Measurements from ENCODE around the gene EEF1G. TPM values are rescaled to one million over a fixed set of nuclear protein-coding genes. Genes with fewer than 3 reads are reported as not detected.

EEF1G gene
- total and polyA plus RNA-seq, 2 of the 13 experiments (the other 11 are each of a cell fraction or from before 2014, with no cell fraction given): 1,787 to 2,144 TPM

GRCh38 chr11:62566247-62566646 lies 7.4 kb downstream of the EEF1G start:
- intact Hi-C loops (cut with micrococcal nuclease; ENCODE audit: unreplicated experiment) (no loop called here), in situ Hi-C loops (cut with HindIII; ENCODE audit: extremely low pct_ligation_motif_present, low pct_unique_long_range_greater_than_20kb) (no loop called here)
- DNase-seq (ENCODE audit: low spot score) (no peak), ATAC-seq (peak; percentile 21; the same call in 2 of the 3 replicates), FAIRE-seq (no peak)
- WGBS (ENCODE audit: low lambda C conversion rate): 95% methylated on average over 8 of the region's 8 CpGs
- no peaks in the 10 kb centered on the region for H3K27me3 ChIP-seq (ENCODE audit: control insufficient read depth in 1 of 2, insufficient read depth in 2 of 2, low read length in 2 of 2)
- CTCF ChIA-PET (ENCODE audit: low intra/inter-chr PET ratio, low total read pairs): no interaction called here
- POLR2A ChIA-PET: interaction anchor here (1.1 to 2.2 kb wide), 3 partner anchors 8 to 99 kb away, joined by 3 to 18 read pairs (median 15); partner anchors contain the start of genes C11orf98, CSKMT, EEF1G and TUT1
- H3K36me3 ChIP-seq (replicated peaks in 1 of 2; ENCODE audit: control insufficient read depth in 1 of 2, insufficient read depth in 2 of 2, low read length in 2 of 2): peaks cover 10 to 74% of the 10 kb centered on the region in 2 experiments
- no peak overlapping the region for H3K4me2 ChIP-seq (ENCODE audit: low read depth, low read length)
- peak; percentile 74 for TF ChIP-seq ZBTB33 (CRISPR knock-in tag; IDR thresholded peaks at IDR 0.05)
- peak in 1 of 2 experiments; percentile 16; a peak in 1 of 4 replicates for TF ChIP-seq MAFK (conservative IDR thresholded peaks at IDR 0.05 in 1 of 2, IDR thresholded peaks at IDR 0.05 in 1 of 2; ENCODE audit: low read length in 2 of 2)
- no peak for TF ChIP-seq ZNF720 (CRISPR knock-in tag; IDR thresholded peaks at IDR 0.05)
- TF ChIP-seq ZNF281 (CRISPR knock-in tag; IDR thresholded peaks at IDR 0.05; ENCODE audit: borderline replicate concordance): no peak
- 0 out of 2 replicates have a peak, but pooled peaks have one; percentile 5 for TF ChIP-seq MAFF (IDR thresholded peaks at IDR 0.05; ENCODE audit: low read depth, low read length)
- no peaks in the 10 kb centered on the region for H3K9me3 ChIP-seq (ENCODE audit: low read length)
- H2AFZ ChIP-seq (ENCODE audit: low read length): no peak overlapping the region
- peaks cover 83% of the 10 kb centered on the region for H3K4me1 ChIP-seq (ENCODE audit: insufficient read depth, low read length)
- BruUV-seq (replicated peaks): no TSS peak
- no peak overlapping the region for H3K9ac ChIP-seq (ENCODE audit: insufficient read depth, low read depth, low read length)
- H3K79me2 ChIP-seq (ENCODE audit: insufficient read depth, low read length): peaks cover 41% of the 10 kb centered on the region
- H3K27ac ChIP-seq (ENCODE audit: extremely low read length, insufficient read depth, low read length): no peak overlapping the region
- no peak overlapping the region for H3K4me3 ChIP-seq (replicated peaks in 1 of 3; ENCODE audit: insufficient read depth in 1 of 3, low read depth in 2 of 3, low read length in 3 of 3)
- peaks cover 16% of the 10 kb centered on the region for H4K20me1 ChIP-seq (ENCODE audit: insufficient read depth, low read length)

All from HepG2 (cell line).